ENCODE results near the gene TMPRSS9.

Gene TMPRSS9

DNA sequence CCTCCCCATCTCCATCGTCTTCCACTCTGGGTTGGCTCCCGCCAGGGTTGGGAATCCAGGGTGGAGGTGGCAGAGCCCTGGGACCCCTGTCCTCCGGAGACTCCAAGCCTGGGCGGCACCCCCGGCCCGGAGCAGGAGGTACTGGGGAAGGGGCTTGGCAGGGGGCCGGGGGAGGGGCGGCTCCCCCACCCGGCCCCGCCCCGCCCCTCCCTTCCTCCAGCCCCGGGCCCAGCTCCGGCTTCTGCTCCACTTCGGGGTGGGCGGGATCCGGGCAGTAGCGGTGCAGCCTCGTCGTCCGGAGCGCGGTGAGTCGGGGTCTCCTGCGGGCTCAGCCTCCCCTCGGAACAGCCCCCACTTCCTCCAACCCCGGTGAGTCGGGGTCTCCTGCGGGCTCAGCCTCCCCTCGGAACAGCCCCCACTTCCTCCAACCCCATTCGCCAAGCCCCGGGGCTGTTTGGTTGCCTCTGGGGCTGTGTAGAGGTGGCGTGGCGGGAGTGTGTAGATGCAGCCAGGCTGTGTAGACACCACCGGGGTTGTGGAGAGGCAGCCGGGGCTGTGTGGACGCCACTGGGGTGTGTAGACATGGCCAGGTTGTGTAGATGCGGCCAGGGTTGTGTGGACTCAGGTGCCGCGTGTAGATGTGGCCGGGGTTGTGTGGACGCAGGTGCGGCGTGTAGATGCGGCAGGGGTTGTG is at the start of gene TMPRSS9:
TSS of gene TMPRSS9 (plus strand) at position 274 of the 694 bp plus-strand sequence. CDS start 29,521 bp downstream, outside the sequence.
- no peak for DNase-seq (ENCODE audit: low read depth in 3 of 3)

GRCh38 chr19:2311093-2311492 is 49.0 kb upstream of the TMPRSS9 start:
- DNase-seq (ENCODE audit: low read depth in 3 of 3): no peak

DNA sequence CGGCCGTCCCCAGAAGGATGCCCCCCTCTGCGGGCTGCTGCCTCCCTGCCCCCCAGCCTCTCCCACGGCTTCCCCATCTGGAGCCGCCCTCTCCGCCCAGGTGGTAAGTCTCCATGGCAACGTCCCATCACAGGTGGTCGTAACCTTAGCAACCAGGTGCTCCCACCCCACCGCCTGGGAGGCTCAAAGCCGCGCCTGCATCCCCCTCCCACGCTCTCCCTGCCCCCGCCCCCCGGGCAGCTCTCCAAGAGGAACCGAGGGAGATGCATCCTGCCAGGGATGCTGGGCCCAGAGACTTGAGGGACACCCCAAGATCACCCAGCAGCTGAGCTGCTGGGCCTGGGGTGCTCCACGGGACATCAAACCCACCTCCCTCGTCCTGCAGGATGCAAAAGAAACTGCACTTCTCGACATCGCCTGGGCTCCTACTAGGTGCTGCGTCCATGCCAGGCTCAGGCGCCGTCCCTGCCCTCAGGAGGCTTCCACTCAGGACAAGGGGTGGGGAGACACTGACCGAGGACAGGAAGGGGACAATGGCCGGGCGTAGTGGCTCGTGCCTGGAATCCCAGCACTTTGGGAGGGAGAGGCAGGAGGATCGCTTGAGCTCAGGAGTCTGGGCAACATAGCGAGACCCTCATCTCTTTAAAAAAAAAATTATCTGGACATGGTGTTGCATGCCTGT is 47.1 kb upstream of the TMPRSS9 start:
- DNase-seq (ENCODE audit: low read depth in 3 of 3): no peak

DNA sequence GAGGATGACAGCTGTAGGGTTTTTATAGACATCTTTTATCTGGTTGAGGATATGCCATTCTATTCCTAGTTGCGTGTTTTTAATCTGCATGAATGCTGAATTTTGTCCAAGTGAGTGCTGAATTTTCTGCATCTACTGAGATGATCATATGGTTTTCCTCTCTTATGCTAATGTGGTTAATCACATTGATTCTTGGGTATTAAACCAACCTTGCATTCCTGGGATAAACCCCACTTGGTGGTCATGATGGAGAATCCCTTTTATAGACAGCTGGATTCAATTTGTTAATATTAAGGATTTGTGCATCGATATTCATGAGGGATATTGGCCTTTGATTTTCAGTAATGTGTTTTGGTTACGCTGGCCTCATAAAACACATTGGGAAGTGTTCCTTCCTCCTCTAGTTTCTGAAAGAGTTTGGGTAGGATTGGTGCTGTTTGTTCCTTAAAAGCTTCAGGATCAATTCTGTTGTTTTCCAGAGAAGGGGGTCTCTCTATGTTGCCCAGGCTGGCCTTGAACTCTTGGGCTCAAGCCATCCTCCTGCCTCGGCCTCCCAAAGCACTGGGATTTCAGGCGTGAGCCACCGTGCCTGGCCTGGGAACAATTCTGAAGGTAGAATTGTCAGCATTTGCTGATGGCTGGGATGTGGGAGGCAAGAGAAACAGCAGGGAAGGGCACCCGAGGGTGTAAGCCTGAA is 44.8 kb upstream of the TMPRSS9 start:
- no peak for DNase-seq (ENCODE audit: low read depth in 3 of 3)

GRCh38 chr19:2315818-2316353 is 44.2 kb upstream of the TMPRSS9 start:
- DNase-seq (ENCODE audit: low read depth in 3 of 3): no peak

GRCh38 chr19:2317300-2317699 is 42.8 kb upstream of the TMPRSS9 start:
- DNase-seq (ENCODE audit: low read depth in 3 of 3): no peak

GRCh38 chr19:2317756-2318155 is 42.3 kb upstream of the TMPRSS9 start:
- DNase-seq (ENCODE audit: low read depth in 3 of 3): no peak

GRCh38 chr19:2318923-2319322 is 41.1 kb upstream of the TMPRSS9 start:
- DNase-seq (ENCODE audit: low read depth in 3 of 3): no peak

DNA sequence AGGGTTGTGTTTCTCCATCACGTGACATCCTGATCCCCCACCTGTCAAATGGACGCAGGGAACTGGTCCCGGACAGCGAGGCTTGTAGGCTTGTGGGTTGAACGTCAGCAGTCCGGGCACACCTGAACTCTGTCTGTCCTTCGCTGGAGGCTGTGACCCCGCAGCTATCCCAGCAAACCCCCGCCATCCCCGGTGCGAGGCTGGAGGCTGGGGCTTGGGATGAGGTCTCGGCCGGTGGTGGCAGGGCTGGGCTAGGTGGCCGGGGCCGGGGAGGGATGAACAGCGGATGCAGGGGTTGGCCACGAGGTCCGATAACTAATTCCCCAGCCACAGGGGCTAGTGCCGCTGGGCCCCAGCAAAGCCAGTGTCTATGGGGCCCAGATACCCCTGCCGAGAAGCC is 40.5 kb upstream of the TMPRSS9 start:
- DNase-seq (ENCODE audit: low read depth in 3 of 3): no peak

DNA sequence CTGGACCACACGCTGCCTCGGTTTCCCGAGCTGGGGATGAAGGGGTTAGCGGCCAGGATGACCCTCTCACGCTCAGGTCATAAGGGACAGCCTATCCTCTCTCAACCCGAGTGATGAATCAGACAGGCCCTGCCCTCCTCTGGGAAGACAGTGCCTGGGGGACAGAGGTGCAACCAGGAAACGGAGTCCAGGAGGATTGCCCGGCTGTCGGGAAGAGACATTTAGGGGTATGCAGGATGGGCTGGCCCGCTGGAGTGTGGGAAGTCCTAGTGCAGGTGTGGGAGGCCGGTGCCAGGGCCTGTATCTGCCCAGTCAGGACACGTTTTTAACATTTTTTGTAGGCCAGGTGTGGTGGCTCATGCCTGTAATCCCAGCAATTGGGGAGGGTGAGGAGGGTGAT is 40.0 kb upstream of the TMPRSS9 start:
- no peak for DNase-seq (ENCODE audit: low read depth in 3 of 3)

- no peak for DNase-seq (ENCODE audit: low read depth in 3 of 3)
These were observed 39.1 kb upstream of the TMPRSS9 start for GRCh38 chr19:2320939-2321338.

DNA sequence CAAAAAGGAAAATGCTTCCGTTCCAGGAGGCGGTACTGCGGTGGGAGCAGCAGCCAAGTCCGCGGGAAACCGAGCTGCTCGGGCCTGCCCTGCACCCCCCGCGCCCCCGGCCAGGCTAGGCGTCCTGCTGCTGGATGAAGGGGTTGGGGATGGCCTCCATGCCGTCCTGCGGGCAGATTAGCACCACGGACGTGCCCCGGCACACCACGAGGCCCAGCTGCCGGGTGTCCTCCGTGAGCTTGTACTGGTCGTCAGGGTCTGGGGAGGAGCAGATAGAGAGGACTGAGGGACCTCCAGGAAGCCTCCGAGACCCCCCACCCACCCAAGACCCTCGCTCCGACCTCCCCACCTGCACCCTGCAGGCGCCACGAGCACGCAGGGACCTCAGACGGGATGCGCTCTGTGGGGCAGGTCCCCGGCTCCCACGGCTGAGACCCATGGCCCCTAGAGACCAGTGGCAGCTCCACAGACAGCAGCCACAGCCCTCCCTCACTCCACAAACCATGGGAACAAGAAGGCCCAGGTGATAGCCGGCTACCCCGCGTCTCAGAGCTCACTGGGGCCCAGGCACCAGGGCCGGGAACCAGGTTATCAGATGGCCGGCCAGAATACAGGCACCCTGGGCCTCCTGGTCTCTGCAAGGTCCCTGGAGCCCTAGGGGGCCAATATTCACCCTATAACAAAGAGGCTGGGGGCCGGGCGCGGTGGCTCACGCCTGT is 38.3 kb upstream of the TMPRSS9 start:
- no peak for DNase-seq (ENCODE audit: low read depth in 3 of 3)

GRCh38 chr19:2323707-2324106 is 36.4 kb upstream of the TMPRSS9 start:
- DNase-seq (ENCODE audit: low read depth in 3 of 3): no peak

DNA sequence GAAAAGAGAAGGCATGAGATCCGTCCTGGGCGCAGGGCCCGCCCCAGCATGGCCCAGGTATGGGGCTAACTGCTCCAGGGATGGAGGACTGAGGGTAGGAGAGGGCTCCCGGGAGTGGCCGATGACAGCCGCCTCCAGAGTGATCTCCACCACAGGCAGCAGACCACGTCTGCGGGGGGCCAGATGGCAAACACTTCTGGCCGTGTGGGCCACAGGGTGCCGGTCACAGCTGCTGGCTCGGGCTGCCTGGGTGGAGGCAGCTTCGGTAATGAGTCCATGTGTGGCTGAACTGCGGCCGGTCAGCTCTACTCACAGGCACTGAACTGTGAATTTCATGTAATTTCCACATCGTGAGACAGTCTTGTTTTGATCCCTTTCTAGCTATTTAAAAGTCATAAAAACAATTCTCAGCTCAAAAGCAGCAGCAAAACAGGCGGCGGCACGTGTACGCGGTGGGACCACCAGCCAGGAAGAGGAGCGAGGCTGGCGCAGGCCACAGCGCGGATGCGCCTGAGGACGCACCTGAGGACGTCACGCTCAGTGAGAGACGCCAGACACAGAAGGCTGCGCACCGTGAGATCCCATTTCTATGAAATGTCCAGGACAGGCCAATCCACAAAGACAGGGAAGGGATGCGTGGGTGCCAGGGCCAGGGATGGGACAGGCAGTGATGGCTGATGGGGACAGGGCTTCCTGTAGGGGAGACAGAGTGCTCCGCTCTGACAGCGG is 35.7 kb upstream of the TMPRSS9 start:
- no peak for DNase-seq (ENCODE audit: low read depth in 3 of 3)

DNA sequence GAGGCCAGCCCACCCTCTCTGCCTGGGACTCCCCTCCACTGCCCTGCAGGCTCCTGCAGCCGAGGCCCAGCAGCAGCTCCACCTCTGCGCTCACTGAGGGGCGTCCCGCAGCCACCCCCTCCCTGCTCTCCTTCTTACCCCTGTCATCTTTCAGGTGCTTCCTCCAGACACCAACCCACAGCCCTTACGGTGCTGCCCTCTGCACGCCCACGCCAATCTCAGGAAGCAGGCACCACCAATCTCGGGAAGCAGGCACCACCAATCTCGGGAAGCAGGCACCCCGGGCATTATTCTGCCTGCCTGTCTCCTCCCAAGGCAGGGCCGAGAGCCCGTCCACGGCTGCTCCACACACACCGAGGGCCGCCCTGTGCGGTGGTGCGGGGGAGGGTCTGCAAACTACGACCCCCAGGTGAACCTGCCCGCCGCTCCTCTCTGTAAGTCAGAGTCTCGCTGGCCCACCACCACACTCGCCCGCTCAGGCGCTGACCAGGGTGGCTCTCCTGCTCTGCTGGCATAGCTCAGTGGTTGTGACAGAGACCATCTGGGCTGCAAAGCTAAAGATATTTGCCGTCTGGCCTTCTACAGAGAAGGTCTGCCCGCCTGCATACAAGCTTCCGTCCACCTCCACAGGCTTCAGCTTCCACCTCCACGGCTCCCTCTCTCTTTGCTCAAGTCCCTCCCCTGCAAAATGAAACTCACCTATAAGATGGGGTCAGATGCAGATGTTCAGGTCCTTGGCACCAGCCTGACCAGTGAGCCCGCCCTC is 34.6 kb upstream of the TMPRSS9 start:
- DNase-seq (ENCODE audit: low read depth in 3 of 3): no peak

DNA sequence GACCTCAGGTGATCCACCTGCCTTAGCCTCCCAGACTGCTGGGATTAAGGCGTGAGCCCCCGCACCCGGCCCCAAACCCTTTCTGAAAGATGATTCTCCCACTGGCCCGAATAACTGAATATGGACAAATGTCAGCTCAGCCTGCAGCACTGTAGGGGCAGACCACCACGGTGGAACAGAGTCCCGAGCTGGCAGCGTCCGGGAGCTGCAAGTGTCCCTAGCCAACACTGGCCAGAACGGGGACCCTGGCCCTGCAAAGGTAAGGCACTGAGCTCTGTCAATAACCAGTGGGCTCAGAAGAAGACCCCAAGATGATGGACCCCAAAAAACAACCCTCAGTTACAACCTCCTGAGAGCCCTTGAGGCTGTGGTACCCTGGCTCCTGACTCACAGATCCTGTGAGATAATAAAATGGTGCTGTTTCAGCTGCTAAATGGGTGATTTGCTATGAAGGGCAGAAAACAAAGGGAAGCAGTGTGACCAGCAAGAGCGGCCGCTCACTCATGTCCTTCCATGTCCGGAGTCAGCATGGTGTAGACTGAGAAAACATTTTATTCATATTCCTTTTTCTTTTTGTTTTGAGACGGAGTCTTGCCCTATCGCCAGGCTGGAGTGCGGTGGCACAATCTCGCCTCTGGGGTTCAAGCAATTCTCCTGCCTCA is 33.2 kb upstream of the TMPRSS9 start:
- DNase-seq (ENCODE audit: low read depth in 3 of 3): no peak

DNA sequence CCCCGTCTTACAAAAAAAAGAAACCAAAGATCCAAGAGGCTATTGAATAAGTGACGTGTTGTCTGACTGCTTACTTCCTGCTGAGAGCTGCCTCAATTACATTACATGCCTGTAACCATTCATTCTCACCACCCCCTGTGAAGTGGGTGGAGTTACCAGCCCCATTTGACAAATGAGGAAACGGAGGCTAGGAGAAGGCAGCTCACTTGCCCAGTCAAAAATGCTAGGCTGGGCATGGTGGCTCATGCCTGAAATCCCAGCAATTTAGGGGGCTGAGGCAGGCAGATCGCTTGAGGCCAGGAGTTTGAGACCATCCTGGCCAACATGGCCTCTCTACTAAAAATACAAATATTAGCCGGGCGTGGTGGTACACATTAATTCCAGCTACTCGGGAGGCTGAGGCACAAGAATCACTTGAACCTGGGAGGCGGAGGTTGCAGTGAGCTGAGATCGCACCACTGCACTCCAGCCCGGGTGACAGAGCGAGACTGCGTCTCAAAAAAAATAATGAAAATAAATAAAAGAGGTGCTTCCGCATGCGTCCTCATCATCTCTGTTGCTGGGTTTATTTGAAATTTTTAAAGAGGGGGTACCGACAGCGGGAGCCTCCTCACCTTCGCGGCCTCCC is 32.2 kb upstream of the TMPRSS9 start:
- DNase-seq (ENCODE audit: low read depth in 3 of 3): peak; percentile 40 to 62 (median 44)

DNA sequence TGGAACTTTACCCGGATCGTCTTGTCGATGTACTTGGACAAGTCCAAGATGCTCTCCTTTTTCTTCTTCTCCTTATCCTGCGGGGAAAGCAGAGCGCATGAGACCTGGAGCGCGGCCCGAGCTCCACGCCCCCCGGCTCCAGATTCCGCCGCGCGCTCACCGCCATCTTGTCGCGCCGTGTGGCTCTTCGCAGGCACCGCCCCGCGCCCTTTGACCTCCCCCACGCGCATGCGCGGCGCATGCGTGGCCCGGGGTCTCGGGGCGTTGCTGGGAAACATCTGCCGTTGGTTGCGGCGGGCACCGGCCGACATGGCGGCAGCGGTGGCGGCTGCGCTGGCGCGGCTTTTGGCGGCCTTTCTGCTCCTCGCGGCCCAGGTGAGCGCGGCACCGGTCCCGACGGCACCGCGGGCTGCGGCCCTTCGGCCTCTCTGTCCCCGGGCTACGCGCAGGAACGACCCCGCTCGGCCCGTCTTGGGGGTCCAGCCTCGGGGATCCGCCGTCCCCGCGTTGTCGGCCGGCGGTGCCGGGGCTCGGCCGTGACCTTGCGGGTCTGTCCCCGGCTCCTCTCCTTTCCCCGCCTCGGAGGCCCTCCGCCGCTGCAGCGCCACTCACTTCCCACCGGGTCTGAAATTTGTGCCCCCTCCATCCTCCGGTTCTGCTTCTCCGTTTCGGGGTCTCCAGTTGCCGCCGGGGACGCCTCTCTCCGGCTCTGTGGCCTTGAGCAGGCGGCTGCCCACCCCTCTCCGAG is 31.5 kb upstream of the TMPRSS9 start, which contains the start of the genes LSM7 and SPPL2B:
TSS of gene LSM7 (minus strand) at position 186 of the 748 bp plus-strand sequence. CDS start at position 166, 20 bp downstream.
TSS of gene SPPL2B (plus strand) at position 284 of the 748 bp plus-strand sequence. CDS start at position 310, 26 bp downstream.
- peak; percentile 84 to 89 (median 84) for DNase-seq (ENCODE audit: low read depth in 3 of 3)

- no peak for DNase-seq (ENCODE audit: low read depth in 3 of 3)
These were observed 31.0 kb upstream of the TMPRSS9 start for GRCh38 chr19:2329149-2329478.

Data from stimulated activated CD4-positive, alpha-beta T cell treated with anti-CD3 and anti-CD28 coated beads, TNF-alpha, amount 100 ng/mL, for 24 hours (primary cell).